Measurements from ENCODE around the gene TMSB10. TPM values are rescaled to one million over a fixed set of nuclear protein-coding genes. Genes with fewer than 3 reads are reported as not detected.

Gene TMSB10
- total RNA-seq, 1 donor from 2014 or later: 925 TPM

DNA sequence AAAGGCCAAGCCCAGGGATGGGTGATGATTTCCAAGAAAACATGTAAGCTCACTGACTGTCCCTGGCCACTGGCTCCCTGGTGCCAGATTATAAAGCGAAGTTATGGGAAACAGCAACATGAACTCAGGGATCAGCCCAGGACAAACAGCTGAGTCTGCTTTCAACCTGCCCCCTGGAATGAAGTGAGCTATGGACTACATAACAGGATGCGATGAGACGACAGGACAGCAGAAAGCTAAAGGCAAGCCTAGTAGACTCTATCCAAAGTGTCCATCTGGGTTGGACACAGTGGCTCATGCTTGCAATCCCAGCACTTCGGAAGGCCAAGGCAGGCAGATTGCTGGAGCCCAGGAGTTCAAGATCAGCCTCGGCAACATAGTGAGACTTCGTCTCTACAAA lies 48.9 kb downstream of the TMSB10 start:
- Mint-ChIP-seq H3K27ac (no peak overlapping the region), H3K4me1 (peaks cover 16% of the 10 kb centered on the region), H3K9me3 (no peaks in the 10 kb centered on the region), H3K27me3 (no peaks in the 10 kb centered on the region), H3K36me3 (ENCODE audit: low read depth) (no peaks in the 10 kb centered on the region), H3K4me3 (no peak overlapping the region)
- ATAC-seq (ENCODE audit: low read depth) (no peak), DNase-seq (no peak)
- ChIA-PET CTCF (interaction anchor here (1.6 kb wide), 1 partner anchor 28 kb away, joined by 9 read pairs; no protein-coding TSS in a partner anchor), POLR2A (interaction anchor here (0.5 to 0.7 kb wide), 3 partner anchors 23 to 91 kb away, joined by 3 to 4 read pairs (median 4); no protein-coding TSS in a partner anchor)
- TF ChIP-seq CTCF (IDR thresholded peaks at IDR 0.05): no peak
- intact Hi-C loops (cut with micrococcal nuclease): no loop called here

Other genes with a start within 250 kb of the TMSB10 start
- 3.4 and 4.5 TPM in 2 replicates for gene TRABD2A, start 24.6 kb upstream of the TMSB10 start, total RNA-seq
- gene KCMF1, start 65.5 kb downstream of the TMSB10 start, total RNA-seq: 77.1 and 96.6 TPM in 2 replicates
- gene TCF7L1, start 227.7 kb downstream of the TMSB10 start, total RNA-seq: 0.07 TPM in 2 replicates